VCaP (cell line): ENCODE measurements around the gene XXYLT1.

Experiments
- H3K27ac ChIP-seq: fragments of 450-650 bp; 2 replicates; pipeline ENCODE4 v1.5.1; 2017
- CTCF ChIP-seq: fragments of 450-650 bp; conservative IDR thresholded peaks from 2 replicates; pipeline ENCODE4 v1.5.1; 2017; ENCODE audit warnings: mild to moderate bottlenecking, moderate library complexity

The XXYLT1 gene

GRCh38 chr3:195119461-195120266, 151.3 kb downstream of the XXYLT1 start:
- no peak overlapping the region for H3K27ac ChIP-seq
- no peak for TF ChIP-seq CTCF

GRCh38 chr3:195118671-195119070, 152.3 kb downstream of the XXYLT1 start:
- no peak for TF ChIP-seq CTCF
- no peak overlapping the region for H3K27ac ChIP-seq

- no peak for TF ChIP-seq CTCF
- H3K27ac ChIP-seq: no peak overlapping the region
Observed at GRCh38 chr3:195117978-195118581, 152.9 kb downstream of the XXYLT1 start.

DNA sequence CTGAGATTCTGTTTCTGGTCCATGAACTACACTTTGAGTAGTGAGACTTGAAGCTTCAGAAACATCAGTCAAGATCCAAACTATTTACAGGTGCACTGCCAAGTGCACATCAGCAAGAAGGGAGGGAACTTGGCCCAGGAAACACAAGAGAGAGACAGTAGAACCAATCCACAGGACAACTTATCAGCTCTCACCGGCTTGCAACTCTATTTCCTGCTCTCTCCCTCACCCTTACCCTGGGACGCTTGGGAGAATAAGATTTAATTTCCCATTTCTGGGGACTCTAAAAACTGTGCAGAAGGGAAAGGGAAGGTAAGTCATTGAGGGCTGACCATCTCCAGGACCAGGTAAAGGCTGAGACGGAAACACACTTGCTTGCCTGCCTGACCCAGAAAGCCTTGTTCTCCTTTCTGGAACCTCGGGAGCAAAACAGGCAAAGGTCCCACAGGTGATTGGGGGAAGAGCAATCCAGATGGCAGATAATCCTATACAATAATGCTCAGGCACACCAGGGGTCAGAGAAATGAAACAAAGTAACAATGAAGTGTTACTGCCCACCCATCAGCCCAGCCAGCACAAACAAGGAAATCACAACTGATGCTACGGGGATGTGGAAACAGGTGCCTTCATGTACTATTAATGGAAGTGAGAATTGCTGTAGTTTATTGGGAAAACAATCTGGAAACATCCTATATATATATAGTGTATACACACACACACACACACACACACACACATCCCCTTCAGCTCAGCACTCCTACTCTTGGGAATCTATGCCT, 154.4 kb downstream of the XXYLT1 start:
- TF ChIP-seq CTCF: no peak

DNA sequence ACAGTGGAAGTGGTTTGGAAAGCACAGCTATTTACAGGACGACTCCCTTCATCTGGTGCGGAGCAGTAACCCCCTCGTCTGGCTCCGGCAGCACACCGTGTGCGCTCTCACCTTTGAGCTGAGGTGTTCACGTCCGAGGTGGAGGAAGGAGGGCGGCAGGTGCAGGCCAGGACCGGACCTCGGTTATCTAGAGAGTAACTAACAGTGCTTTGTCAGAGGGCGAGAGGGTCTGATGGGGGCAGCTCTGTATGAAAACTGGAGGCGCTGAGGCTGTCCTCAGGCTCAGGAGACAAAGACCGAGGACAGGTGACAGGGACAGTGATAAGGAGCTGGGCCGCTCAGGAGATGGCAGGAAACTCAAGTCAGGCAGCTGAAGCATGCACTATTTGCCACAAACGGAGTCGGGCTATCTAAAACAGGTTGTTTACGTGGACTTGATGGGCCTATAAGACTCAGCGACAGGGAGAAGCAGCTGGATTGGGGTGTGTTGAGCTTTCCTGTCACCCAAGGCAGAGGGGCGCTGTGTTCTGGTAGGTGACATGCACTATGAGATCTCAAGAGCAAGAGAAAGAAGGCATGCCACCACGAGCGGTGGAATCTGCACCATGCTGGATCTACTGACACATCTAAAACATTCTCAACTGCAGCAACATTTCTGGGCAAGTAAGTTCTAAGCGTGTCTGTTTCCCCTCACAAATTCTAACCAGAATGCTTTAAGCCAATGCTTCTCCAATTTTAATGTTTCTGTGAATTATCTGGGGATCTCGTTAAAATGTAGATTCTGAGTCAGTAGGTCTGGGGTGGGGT, 155.2 kb downstream of the XXYLT1 start:
- no peak for TF ChIP-seq CTCF
- H3K27ac ChIP-seq: no peak overlapping the region

More for the DNA sequence above, 154.4 kb downstream of the XXYLT1 start:
- no peak overlapping the region for H3K27ac ChIP-seq

DNA sequence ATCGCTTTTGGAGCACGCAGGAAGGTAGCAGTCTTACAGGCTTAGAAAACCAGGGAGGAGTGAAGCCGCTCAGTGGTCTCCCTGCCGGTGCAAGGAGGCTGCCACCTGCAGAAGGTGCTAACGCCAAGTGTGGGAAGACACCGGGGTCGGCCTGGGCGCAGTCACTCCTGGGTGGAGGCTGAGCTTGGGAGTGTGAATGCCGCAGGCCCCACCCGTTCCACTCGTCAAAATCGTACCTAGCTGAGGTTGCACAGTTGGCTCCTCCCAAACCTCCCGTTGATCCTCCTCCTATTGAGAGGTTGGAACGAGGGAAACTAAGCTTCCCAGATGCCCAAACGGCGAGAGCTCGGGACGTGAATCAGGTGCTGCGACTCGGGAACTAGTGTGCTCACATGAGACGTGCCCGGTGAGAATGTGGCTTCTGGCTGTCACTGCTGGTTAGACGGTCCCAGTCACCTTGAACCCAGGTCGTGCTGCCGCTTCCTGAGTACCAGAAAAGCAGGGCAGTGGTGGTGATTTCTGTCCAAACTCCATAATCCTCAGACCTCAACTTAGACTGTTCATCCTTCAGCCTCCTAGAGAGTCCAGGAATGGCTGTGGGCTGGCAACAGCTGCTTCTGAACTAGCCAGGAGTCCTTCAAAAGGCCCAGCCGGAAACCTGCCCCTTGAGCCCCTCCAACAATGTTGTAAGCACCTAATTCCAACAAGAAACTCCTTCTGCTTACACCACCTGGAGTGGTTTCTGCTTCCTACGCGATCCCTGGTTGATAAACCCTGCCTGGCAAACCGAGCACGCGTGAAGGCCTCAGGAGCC, 156.0 kb downstream of the XXYLT1 start:
- no peak for TF ChIP-seq CTCF
- H3K27ac ChIP-seq: no peak overlapping the region
